SK-N-SH treated with all-trans-retinoic acid at 6 μM for 48 hours (cell line): ENCODE measurements around the gene UBA6.

Experiments
- PATZ1 ChIP-seq: fragments of 250-450 bp; sonication (Bioruptor Pico); IDR thresholded peaks from 2 replicates; pipeline ENCODE4 v1.8.0; 2020; ENCODE audit warnings: mild to moderate bottlenecking, moderate library complexity, borderline replicate concordance
- ZC3H10 ChIP-seq: fragments of 250-450 bp; sonication (Bioruptor Pico); IDR thresholded peaks from 2 replicates; pipeline ENCODE4 v1.5.1; 2021; ENCODE audit warnings: mild to moderate bottlenecking, moderate library complexity
- ZNF8 ChIP-seq: fragments of 450-650 bp; formaldehyde crosslinking; IDR thresholded peaks from 2 replicates; pipeline ENCODE4 v1.5.0; 2020; ENCODE audit warnings: mild to moderate bottlenecking, moderate library complexity

GRCh38 chr4:67682266-67682665 is 18.7 kb downstream of the UBA6 start:
- no peak for TF ChIP-seq PATZ1 (CRISPR knock-in tag)
- TF ChIP-seq ZC3H10 (CRISPR knock-in tag): no peak
- TF ChIP-seq ZNF8: no peak
